ENCODE measurements around the gene ST6GALNAC5.
"Not testable (repeated sequence)": the region's sequence is repeated elsewhere in the genome, so short reads cannot be mapped to it uniquely, and the experiment has no call there.

Gene ST6GALNAC5

DNA sequence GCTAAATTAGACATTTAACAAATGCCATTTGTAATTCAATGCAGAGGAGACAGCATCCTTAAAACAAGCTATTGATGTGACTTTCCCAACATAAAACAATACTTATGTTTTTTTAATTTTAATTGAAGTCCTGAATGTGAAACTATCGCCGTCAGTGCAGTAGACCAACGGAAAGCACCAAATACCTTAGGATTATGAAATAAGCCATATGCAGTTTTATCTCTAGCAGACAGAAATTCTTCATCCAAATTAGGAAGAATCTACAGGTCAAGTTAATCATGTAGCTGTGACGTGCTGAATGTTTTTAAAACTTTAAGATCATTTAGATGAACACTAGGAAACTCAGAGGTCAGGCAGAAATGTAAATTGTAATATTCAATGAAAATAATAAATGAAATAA is 714 bp upstream of the ST6GALNAC5 start:
- DNase-seq (ENCODE audit: low spot score) = no peak

DNA sequence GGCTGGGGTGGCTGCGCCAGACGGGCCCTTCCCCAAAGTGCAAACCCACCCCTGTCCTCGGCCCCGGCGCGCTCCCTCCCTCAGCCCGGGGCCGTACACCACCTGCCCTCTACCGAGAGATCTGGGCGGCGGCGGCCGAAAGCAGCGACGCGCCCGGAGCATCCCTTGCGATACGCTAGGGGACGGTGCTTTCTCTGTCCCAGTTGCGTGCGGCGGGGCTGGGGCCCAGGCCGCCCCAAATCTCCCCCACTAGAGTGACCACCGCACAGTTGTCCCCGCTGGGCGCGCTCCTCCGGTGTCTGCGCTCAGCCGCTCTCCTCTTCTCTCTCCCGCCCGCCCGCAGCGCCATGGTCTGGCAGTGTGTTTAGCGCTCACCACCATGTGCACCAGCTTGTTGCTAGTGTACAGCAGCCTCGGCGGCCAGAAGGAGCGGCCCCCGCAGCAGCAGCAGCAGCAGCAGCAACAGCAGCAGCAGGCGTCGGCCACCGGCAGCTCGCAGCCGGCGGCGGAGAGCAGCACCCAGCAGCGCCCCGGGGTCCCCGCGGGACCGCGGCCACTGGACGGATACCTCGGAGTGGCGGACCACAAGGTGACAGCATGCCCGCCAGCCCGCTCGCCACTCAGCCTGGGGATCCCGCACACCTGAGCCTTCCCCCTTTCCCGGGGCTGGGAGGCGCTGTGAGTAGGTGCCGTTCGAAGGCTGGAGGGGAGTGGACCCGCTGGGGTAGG is 1.0 kb downstream of the ST6GALNAC5 start:
- DNase-seq (ENCODE audit: low spot score) = peak; percentile 74

DNA sequence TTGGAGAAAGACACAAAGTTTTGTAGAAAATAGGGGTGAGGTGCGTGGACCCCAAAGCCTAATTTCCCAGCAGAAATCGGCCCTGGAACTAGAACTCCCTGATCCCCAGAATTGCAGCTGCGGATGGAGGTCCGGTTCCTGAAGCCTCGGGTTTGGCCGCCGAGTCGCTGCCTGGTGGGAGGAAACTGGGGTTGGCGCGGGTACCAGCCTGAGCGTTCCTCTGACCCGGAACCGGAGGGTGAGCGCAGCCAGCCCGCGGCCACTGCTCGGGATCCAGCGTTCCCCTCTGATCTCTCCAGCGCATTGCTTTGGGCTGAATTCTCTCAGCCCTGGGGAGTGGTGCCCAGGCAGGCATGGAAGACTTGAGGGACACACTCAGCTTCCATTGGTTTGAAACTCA is 1.6 kb downstream of the ST6GALNAC5 start:
- DNase-seq (ENCODE audit: low spot score) = peak; percentile 7

DNA sequence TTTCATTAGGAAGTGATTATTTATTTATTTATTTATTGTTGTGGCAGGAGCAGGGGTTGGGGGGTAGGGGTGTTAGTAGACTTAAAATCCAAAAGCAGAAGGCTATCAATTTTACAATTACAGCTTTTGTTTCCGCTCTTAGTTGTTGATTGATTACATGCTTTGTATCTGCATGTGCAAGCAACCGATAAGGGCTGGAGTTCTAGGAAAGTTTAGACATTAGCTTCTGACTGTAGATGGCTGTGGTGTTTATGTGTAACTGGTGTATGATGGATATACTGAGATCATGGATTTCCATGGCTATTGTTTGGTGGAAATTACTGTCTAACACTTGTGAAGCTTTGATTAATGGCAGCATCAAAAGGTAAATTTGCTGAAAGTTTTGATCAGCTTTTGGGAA is 2.8 kb downstream of the ST6GALNAC5 start:
- no peak for DNase-seq (ENCODE audit: low spot score)

DNA sequence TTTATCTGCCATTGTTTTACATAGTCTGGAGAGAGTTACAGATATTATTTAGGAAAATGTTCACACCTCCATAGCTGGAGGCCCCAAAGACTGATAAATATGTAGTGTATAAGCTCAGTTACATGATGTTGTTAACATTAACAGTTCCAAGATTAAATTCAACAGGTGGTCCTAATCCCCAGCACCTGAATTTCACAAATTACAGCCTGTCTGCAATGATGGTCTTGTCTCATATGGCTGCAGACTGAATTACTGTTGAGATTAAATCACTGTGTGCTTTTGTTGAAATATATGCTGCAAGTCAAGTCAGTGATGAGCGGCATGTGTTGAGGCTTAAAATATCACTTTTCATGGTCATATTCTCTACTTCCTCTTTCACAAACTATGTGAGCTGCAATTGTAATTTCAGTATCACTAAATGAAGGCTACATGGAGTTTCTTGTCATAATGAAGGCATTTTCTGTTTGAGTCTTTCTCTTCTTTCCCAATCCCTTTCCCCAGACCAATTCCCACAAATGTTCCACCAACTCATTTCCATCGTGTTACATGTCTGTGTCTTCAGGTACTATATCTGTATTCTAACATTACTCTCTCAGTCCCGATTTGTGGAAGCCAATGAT is 4.2 kb downstream of the ST6GALNAC5 start:
- no peak for DNase-seq (ENCODE audit: low spot score)

DNA sequence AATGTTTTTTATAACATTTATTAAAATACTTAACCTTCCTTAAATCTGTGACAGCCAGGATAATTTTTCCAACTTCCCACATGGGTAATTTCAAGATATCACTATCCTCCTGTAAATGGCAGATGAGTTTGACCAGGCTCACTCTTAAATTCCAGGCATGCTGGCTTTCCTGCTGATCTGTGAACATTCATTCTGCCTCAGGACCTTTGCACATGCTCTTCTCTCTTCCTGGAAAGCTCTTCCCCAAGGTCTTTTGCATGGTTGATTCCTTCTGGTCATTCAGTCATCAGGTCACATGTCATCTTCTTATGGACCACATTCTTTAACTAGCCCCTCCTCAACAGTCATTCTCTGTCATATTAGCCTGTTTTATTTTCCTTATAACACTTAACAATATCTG is 5.7 kb downstream of the ST6GALNAC5 start:
- DNase-seq (ENCODE audit: low spot score) = no peak

DNA sequence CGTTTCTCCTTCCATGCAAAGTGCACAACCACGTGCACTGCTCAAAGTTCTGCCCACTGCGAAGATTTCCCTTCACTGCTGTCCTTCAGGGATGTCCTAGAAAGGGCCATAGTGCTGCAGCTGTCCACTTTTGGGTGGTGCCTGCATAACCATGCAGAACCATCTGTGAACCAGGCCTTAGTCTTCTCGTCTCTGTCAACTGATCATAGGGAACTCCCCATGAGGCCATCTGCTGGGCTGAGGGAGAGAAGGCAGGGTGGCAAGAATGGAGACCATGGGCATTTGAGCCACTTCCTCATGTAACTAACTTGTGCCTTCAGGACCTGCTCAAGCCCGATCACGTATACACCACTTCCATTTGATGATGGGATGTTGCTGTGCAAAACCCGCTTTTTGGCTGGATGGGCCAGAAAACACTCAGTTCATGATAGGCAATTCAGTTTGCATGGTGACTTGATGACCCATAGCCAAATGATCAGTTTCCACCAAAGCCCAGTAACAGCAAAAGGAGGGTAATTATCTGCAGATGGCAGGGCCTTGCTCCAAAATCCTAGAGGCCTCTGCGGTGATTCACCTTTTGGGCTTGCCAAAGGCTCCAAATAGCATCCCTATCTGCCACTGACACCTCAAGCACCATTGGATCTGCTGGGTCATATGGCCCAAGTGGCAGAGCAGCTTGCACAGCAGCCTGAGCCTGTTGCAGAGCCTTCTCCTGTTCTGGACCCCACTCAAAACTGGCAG is 9.5 kb downstream of the ST6GALNAC5 start:
- DNase-seq (ENCODE audit: low spot score) = no peak

DNA sequence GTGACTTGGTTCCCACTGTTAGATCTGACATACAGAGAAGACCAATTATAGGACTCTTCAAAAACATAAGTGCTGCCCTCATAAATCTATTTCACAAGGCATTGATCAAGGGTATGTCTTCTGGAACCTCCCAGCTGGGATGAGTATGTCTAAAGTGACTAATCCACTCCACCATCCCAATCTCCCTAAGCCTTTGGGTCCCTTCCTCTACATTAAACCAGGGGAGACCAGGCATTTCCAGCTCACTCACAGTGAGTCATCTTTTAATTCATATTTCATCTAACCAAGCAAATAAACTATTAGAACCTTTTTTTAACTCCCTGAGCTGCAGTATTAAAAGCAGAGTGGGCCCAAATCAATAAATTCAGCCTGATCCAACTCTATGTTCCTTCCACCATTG is 11.7 kb downstream of the ST6GALNAC5 start:
- not testable (repeated sequence) for DNase-seq (ENCODE audit: low spot score)

DNA sequence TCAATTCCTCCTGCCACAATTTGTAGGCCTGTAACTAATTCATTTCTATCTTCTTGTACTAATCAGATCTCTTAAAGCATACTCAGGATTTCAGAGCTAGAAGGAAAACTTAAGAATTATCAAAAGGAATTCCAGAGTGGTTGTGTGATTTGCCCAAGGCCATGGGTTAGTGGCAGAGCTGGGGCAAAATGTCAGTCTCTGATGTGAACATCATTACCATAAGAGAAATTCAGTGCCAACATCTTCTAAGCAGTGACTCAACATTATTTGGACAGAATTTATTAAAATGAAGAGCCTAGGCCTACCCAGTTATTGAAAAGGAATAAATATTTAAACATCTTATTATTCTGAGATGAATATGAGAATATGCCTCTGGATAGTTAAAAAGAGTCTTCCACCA is 14.5 kb downstream of the ST6GALNAC5 start:
- no peak for DNase-seq (ENCODE audit: low spot score)

DNA sequence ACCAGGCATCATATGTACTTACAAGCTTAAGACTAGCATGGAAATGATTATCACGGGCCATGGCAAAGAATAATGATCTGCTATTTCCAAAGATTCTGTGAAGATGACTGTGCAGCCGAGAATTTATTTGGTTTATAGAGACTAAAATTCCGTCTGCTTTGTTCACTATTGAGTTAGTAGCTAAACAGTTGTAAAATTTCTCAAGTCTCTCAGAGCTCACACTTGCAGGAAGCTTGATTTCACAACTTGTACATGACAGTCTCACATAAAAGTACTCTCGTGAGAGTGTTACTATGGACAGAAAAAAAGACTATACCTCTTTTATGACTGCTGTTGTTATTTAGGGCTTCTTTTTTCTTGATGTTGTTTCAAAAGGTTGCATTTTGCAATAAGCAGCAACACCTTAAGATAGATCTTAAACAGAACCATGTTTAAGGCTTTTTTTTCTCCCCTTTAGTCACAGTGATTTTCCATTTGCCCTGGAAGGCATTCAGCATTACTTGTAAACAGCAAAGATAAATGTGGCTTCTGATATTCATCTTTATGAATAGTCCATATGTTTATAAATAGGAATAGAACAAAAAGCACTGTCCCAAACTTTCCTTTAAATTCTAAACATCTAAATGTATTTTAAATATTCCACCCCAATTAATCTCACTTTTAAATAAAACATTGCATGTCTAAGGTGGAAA is 24.8 kb downstream of the ST6GALNAC5 start:
- no peak for DNase-seq (ENCODE audit: low spot score)

DNA sequence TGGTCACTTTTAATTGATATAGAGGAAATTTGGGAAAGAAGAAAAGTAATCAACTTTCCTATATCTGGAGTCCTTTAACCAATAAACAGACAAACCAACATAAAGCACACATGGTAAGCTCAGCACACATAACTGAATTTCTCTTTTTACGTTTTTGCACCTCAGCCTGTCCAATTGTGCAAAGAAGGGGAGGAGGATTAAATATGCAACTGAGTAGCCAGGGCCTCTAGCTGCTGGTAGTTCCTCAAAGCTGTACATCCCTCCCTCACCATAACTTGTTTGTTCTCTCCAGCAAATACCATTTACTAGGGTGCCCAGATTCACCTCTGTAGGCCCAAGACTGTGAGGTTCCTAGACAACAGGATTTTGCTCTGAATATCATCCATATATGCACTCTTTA is 25.4 kb downstream of the ST6GALNAC5 start:
- no peak for DNase-seq (ENCODE audit: low spot score)

DNA sequence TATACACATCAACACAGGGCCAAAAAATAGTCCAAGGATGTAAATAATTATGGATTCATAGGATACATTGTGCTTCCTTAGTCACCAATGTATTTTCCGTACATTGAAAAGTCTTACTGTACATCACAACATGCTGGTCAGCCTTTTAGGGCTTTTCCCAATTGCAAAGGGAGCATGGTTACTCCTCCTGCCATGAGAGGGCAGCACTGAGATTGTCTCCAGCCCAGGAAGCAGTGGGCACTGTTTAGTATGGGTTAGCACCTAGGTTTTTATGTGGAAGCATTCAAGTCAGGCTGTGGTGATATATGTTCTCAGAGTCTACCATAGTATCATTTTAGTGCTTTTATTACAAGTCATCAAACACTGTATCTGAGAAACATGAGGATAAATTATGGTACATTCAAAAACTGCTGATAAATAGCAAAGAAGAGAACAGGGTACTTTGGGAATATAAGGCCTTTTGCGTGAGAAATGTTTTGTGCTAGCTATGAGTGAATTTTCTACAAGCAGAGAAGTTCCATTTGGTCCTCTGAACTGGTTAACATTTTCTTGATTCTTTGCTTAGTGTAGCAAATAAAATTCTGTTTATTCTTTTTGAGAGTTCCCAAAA is 34.0 kb downstream of the ST6GALNAC5 start:
- peak; percentile 12 for DNase-seq (ENCODE audit: low spot score)

DNA sequence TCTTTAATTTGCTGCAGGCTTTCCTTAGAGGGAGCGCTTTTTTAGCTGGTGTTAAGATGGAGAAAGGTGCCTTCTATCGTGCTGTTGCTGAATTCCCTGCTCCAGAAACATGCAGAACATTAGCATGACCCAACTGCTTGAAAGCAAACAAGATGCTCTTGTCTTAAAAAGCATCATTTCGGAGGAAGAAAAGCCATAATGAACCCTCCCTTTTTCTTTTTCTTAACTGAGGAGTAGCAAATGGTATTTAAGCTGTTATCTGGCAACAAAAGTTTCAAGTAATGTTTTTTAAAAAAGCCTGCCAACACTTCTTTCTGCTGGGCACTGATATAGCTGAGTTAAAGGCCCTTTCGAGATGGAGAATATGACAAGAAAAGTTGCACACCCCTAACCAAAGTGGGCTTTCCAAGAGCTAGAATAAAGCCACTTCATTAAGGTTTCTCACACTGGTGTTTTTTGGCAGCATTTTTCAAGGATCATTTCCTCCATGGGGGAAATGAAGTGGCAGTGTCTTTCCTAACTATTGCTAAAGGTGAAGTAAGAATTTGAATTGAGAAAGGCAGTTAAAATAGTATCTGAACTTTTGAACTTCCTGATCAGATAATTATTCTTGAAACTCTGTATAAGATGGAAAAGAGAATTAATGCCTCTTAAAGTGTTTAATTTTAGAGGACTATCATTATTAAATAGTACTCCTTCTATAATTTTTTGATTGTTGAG is 38.8 kb downstream of the ST6GALNAC5 start:
- DNase-seq (ENCODE audit: low spot score) = no peak

DNA sequence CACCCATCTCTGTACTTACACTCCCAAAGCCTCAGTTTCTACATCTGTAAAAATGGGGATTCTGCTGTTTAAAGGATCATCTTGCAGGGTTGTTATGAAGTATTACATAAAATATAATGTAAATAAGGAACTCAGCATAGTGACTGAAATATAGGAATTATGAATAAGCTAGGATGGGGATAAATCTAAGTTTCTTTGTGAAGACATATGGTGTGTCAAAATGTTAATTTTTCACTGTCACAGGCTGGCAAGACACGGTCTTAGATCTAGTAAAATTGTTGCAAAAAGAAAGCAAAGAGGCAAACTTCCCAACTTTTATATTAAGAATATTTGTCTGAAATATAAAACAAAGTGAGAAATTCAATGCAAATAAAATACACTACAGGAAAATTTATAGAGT is 42.0 kb downstream of the ST6GALNAC5 start:
- DNase-seq (ENCODE audit: low spot score) = no peak

DNA sequence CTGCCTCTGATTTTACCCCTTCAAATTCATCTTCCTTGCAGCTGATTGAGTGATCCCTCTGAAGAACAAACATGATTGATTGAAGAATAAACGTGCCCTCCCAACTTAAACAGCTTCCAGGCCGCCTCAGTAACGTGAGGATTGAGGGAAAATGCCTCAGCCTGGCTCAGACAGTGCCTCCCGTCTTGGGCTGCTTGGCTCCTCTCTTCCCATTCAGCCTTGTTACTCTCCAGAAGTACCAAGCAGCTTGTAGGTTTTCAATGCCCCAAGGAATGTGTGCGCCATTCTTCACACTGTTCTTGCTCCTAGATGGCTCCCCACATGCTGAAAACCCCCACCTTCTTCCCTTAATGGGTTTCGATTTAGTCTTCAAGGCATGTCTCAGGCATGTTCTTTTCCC is 51.8 kb downstream of the ST6GALNAC5 start:
- DNase-seq (ENCODE audit: low spot score) = no peak

DNA sequence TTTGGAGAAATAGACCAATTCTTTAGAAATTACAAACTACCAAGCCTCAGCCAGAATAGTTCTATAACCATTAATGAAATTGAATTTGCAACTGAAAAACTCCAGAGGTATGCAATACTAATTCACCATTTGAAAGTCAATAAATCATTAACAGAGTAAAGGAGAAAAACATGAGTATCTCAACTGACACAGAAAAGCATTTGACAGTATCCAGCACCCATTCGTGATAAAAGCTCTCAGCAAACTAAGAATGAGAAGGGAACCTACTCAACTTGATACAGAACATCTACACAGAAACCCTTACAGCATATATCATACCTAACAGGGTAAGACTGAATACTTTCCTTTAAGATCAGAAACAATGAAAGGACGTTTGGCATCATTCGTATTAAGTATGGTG is 54.3 kb downstream of the ST6GALNAC5 start:
- DNase-seq (ENCODE audit: low spot score) = no peak

DNA sequence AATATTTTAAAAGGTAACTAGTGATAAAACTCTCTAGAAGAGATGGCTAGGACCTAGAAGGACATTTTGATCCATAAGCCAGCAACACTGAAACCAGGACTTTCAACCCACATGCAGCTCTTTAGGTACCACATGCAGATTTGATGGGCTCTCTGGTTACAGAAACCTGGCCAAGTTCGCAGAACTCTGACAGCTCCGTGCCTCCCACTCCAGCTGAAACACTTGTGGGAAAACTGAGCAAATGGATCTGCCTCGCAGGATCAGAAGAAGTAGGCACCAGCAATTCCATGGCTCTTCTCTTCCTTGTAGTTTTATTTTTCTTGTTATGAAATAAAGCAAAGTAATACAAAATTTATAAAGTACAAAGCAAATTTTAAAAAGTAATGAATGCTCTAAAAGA is 58.5 kb downstream of the ST6GALNAC5 start:
- no peak for DNase-seq (ENCODE audit: low spot score)

DNA sequence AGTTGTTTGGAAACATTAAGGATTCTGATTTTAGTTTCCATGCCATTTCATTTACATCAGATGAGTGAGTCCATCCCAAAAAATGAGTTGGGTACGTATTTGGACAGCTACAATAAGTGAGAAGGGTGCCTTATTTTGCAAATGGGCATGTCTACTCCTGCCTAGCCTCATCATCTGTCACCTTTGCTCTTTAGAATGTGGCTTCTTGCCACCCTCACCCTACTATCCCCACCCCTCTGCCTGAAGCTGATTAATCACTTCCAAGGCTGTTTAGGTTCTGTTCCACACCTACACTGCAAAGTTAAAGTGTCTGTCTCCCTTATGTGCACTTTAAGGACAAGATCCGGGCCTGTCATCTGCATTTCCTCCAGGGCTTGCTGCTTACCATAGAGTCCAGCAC is 61.2 kb downstream of the ST6GALNAC5 start:
- no peak for DNase-seq (ENCODE audit: low spot score)

DNA sequence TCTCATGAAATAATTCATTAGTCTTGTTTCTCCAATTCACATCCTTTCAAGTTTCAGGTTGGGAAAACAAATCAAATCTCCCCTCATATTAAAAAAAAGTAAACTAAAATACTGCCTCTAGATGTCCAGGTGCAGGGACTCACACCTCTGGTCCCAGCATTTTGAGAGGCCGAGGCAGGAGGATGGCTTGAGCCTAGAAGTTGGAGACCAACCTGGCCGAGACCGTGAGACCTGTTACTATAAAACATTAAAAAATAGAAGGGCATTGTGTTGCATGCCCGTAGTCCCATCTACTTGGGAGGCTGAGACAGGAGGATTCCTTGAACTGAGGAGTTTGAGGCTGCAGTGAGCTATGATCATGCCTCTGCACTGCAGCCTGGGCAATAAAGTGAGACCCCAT is 61.9 kb downstream of the ST6GALNAC5 start:
- DNase-seq (ENCODE audit: low spot score) = no peak

DNA sequence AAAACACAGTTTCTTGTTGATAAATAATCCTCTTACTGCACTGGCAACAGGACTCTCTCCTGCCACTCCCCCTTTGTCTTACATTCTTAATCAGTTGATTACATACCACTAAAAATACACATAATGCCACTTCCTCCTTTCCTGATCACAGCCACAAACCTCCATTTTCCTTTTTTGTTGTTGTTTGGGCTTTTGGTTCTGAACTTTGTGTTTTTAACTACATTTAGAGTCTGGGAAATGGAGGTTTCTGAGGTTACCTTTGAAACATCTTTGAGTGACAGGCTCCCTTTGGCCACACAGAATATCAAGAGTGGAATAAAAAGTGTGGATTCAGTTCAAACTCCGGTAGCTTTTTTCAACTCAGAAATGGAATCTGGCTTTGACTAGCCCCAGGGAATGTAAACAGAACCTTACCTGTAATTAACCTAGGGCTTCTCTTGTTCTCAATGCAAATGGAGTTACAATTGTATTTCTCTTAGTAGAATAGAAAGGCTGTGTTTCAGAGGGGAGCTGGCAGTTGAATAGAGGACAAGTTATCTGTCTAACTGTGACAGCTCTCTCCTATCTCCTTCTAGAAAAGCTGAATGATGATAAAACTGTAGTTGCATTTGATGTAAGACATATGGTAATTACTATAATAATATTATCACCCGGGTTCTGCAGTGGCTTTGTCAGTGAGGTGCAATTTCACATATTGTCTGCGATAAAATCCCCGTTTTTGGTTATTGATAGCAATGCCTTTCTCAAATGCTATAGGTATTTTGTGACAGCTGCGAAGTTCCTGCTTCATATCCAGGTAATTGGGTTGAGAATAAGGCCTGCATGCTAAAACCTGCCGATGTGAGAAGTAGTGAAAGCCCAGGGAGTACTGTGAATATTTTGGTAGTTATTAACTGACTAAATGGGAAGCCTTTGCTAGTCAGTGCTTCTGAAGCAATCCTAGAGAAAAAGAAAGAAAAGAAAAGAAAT is 66.9 kb downstream of the ST6GALNAC5 start:
- peak; percentile 25 for DNase-seq (ENCODE audit: low spot score)
